Measurements from ENCODE around the gene SLC35A2.

Gene SLC35A2

DNA sequence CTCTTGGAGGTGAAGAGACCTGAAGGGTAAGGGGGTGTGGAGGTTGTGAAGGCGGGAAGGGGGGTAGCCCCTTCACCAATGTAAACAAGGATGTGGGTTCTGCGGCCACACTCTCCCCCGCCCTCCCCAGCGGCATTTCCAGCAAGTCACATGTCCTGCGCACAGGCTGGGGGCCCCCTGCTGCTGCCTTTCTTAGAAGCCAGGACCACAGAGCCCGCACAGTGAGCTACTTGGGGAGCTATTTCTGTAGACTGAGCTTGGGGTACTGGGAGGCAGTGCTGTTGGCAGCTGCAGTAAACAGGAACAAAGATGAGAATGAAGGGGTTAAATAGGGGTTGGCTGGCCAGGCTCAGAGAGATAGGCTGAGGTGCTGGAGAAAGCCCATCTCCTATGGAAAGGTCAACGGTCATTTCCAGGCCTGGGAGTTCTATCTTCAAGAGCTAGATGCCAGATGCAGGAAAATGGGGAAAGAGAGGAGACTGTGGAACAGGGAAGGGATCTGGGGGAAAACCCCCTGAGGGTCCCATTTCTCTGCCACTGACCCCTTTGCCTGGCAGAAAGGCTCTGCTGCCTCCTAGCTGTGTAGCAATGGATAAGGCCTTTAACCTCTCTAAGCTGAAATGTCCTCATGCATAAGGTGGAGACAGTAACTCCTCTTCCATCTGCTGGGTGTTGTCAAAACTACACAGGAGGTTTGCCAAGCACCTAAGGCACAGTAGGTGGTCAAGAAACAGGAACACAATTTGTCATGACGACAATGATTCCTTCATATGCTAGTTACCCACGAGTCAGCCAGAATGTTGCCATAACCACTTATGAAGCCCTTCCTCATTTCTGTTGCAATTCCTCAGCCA is 25.8 kb upstream of the SLC35A2 start:
- Mint-ChIP-seq H3K4me1 (ENCODE audit: low read depth) (peaks cover 88% of the 10 kb centered on the region), H3K27ac (peak overlapping the region; percentile 94), H3K36me3 (ENCODE audit: low read depth) (peaks cover 84% of the 10 kb centered on the region), H3K27me3 (no peaks in the 10 kb centered on the region), H3K9me3 (peaks cover 3% of the 10 kb centered on the region), H3K4me3 (peak overlapping the region; percentile 72)
- peak; percentile 93 for DNase-seq

GRCh38 chrX:48936429-48937053 is 25.1 kb upstream of the SLC35A2 start:
- peaks cover 78% of the 10 kb centered on the region for H3K36me3 Mint-ChIP-seq (ENCODE audit: low read depth)
- H3K9me3 Mint-ChIP-seq, result peaks cover 3% of the 10 kb centered on the region
- no peaks in the 10 kb centered on the region for H3K27me3 Mint-ChIP-seq
- peak overlapping the region; percentile 72 for H3K4me3 Mint-ChIP-seq
- peaks cover 80% of the 10 kb centered on the region for H3K4me1 Mint-ChIP-seq (ENCODE audit: low read depth)
- H3K27ac Mint-ChIP-seq, result peak overlapping the region; percentile 94
- no peak for DNase-seq

GRCh38 chrX:48935301-48935670 is 23.8 kb upstream of the SLC35A2 start:
- Mint-ChIP-seq H3K27ac (peak overlapping the region; percentile 94), H3K36me3 (ENCODE audit: low read depth) (peaks cover 78% of the 10 kb centered on the region), H3K4me1 (ENCODE audit: low read depth) (peaks cover 74% of the 10 kb centered on the region), H3K9me3 (peaks cover 3% of the 10 kb centered on the region), H3K4me3 (peak overlapping the region; percentile 44), H3K27me3 (no peaks in the 10 kb centered on the region)
- no peak for DNase-seq

- Mint-ChIP-seq H3K27ac (peak overlapping the region; percentile 94), H3K36me3 (ENCODE audit: low read depth) (peaks cover 75% of the 10 kb centered on the region), H3K27me3 (no peaks in the 10 kb centered on the region), H3K4me1 (ENCODE audit: low read depth) (peaks cover 71% of the 10 kb centered on the region), H3K9me3 (peaks cover 3% of the 10 kb centered on the region), H3K4me3 (peak overlapping the region; percentile 44)
- peak; percentile 49 for DNase-seq
Measured at GRCh38 chrX:48934581-48935300, 23.3 kb upstream of the SLC35A2 start.

- no peaks in the 10 kb centered on the region for H3K27me3 Mint-ChIP-seq
- peak overlapping the region; percentile 60 for H3K4me3 Mint-ChIP-seq
- H3K36me3 Mint-ChIP-seq (ENCODE audit: low read depth), result peaks cover 73% of the 10 kb centered on the region
- H3K9me3 Mint-ChIP-seq, result peaks cover 3% of the 10 kb centered on the region
- H3K4me1 Mint-ChIP-seq (ENCODE audit: low read depth), result peaks cover 61% of the 10 kb centered on the region
- H3K27ac Mint-ChIP-seq, result peak overlapping the region; percentile 94
- peak; percentile 50 for DNase-seq
Measured at GRCh38 chrX:48933757-48934156, 22.3 kb upstream of the SLC35A2 start.

DNA sequence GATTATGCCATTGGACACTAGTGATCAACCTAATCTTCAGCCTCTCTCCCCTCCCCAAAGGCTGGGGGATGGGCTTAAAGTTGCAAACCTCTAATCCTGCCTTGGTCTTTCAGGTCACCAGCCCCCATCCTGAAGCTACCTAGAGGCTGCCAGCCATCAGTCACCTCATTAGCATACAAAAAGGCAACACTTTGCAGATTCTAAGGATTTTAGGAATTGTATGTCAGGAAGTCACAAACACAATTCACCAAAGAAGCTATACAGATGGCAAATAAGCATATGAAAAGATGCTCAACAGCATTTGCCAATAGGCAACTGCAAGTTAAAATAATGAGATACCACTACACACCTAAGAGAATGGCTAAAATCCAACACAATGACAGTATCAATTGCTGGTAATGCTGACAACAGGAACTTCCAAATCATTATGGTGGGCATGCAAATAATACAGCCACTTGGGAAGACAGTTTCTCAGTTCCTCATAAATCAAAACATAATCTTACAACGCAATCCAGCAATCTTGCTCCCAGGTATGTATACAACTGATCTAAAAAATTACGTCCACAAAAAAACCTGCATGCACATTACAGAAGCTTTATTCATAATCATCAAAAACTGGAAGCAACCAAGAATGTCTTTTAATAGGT is 16.4 kb upstream of the SLC35A2 start:
- Mint-ChIP-seq H3K4me3 (no peak overlapping the region), H3K4me1 (ENCODE audit: low read depth) (peaks cover 38% of the 10 kb centered on the region), H3K9me3 (no peaks in the 10 kb centered on the region), H3K27me3 (peaks cover 6% of the 10 kb centered on the region), H3K36me3 (ENCODE audit: low read depth) (peaks cover 73% of the 10 kb centered on the region), H3K27ac (no peak overlapping the region)
- DNase-seq, result no peak

GRCh38 chrX:48927123-48927522 is 15.7 kb upstream of the SLC35A2 start:
- Mint-ChIP-seq H3K27me3 (peaks cover 6% of the 10 kb centered on the region), H3K36me3 (ENCODE audit: low read depth) (peaks cover 74% of the 10 kb centered on the region), H3K9me3 (no peaks in the 10 kb centered on the region), H3K4me3 (no peak overlapping the region), H3K4me1 (ENCODE audit: low read depth) (peaks cover 42% of the 10 kb centered on the region), H3K27ac (peak overlapping the region; percentile 44)
- DNase-seq, result no peak

DNA sequence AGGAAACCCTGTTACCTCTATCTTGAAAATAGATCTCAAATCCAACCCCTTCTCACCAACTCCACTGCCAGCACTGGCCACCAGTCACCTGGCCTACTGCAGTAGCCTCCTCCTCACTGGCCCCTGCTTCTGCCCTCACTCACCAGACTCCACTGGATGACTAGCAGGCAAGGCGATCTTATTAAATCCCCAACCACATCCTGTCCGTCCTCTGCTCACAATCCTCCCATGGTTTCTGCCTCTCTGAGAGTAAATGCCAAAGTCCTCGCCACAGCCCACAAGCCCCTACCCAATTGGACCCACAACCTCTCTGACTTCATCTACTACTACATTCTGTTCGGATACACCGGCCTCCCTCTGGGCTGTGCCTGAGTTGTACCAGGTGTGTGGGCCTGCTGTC is 12.8 kb upstream of the SLC35A2 start:
- Mint-ChIP-seq H3K27ac (peak overlapping the region; percentile 75), H3K9me3 (no peaks in the 10 kb centered on the region), H3K36me3 (ENCODE audit: low read depth) (peaks cover 79% of the 10 kb centered on the region), H3K4me1 (ENCODE audit: low read depth) (peaks cover 63% of the 10 kb centered on the region), H3K27me3 (peaks cover 12% of the 10 kb centered on the region), H3K4me3 (no peak overlapping the region)
- DNase-seq, result no peak

- peak overlapping the region; percentile 75 for H3K27ac Mint-ChIP-seq
- H3K36me3 Mint-ChIP-seq (ENCODE audit: low read depth), result peaks cover 81% of the 10 kb centered on the region
- H3K4me1 Mint-ChIP-seq (ENCODE audit: low read depth), result peaks cover 65% of the 10 kb centered on the region
- H3K27me3 Mint-ChIP-seq, result peaks cover 12% of the 10 kb centered on the region
- H3K4me3 Mint-ChIP-seq, result no peak overlapping the region
- no peak for DNase-seq
- H3K9me3 Mint-ChIP-seq, result no peaks in the 10 kb centered on the region
Measured at GRCh38 chrX:48923771-48924170, 12.3 kb upstream of the SLC35A2 start.

DNA sequence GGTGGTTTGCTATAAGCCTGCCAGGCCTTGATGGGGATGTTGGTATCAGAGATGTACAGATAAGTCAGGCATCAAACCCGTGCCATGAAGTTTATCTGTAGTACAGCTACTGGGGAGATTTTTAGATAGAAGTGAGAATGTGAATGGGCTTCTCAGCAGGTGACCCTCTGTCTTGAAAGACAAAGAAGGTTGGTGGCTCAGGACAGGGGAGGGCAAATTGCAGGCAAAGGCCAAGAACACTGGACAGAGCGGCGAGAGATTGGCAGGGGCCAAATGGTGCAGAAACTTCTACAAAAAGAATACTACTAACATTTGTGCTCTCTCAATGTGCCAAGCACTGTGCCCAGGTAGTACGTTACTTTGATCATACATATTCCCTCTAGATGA is 9.3 kb upstream of the SLC35A2 start:
- DNase-seq, result no peak
- no peaks in the 10 kb centered on the region for H3K9me3 Mint-ChIP-seq
- peak overlapping the region; percentile 92 for H3K27ac Mint-ChIP-seq
- H3K36me3 Mint-ChIP-seq (ENCODE audit: low read depth), result peaks cover 83% of the 10 kb centered on the region
- peaks cover 21% of the 10 kb centered on the region for H3K27me3 Mint-ChIP-seq
- H3K4me1 Mint-ChIP-seq (ENCODE audit: low read depth), result peaks cover 59% of the 10 kb centered on the region
- peak overlapping the region; percentile 88 for H3K4me3 Mint-ChIP-seq

DNA sequence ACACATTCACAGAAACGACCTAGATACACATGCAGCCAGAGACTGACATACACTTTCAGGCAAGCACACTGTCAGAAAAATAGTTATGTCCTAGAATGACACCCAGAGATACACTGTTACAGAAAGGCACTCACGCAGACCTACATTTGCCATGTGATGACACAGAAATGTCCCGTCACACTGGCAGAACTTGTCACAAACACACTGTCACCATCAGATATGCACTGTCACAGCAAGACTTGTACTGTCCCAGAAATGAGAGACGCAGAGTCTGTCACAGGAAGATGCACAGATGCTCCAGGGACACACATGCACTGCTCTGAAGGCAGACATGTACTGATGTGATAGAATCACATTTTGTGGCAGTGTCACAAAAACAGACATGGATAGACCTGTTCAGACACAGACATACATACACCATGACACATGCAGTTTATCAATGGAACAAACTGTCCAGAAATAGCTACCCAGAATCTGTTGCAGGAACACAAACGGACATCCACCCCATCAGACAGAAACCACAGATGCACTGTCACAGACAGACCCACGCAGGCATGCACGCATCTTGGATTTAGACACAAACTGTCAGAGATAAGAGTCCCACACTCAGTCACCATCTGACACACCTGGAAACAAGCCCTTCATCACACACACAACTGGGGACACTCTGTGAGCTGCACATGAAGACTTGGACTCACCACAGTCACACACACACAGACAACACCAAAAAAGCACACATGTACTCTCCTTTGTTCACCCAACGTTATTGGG is 8.7 kb upstream of the SLC35A2 start:
- H3K9me3 Mint-ChIP-seq, result no peaks in the 10 kb centered on the region
- peaks cover 83% of the 10 kb centered on the region for H3K36me3 Mint-ChIP-seq (ENCODE audit: low read depth)
- peaks cover 21% of the 10 kb centered on the region for H3K27me3 Mint-ChIP-seq
- peak; percentile 51 for DNase-seq
- peaks cover 56% of the 10 kb centered on the region for H3K4me1 Mint-ChIP-seq (ENCODE audit: low read depth)
- peak overlapping the region; percentile 88 for H3K4me3 Mint-ChIP-seq
- peak overlapping the region; percentile 92 for H3K27ac Mint-ChIP-seq

DNA sequence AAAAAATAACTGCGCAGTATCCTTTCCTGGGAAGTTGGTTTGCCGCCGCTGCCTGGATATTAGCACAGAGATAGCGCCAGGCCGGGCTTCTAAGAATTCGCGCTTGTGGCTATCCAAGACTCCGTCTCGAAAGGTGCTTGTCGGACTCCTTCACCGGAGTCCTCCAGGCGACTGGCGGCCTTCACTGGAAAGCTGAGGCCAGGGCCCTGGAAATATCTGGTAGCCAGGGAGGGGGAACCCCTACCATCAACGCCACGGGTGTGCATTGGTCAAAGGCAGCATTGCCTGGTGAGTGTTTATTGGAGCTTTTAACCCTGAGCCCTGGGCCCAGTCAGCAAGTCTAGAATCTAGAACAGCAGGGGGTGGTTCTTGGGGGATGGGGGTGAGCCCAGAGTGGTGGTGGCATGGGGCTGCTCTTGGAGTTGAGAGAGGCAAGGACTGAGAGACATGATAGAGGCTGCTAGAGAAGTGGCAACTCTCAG is 8.0 kb upstream of the SLC35A2 start:
- Mint-ChIP-seq H3K36me3 (ENCODE audit: low read depth) (peaks cover 88% of the 10 kb centered on the region), H3K27ac (peak overlapping the region; percentile 92), H3K9me3 (no peaks in the 10 kb centered on the region), H3K27me3 (peaks cover 21% of the 10 kb centered on the region), H3K4me3 (peak overlapping the region; percentile 88), H3K4me1 (ENCODE audit: low read depth) (peaks cover 61% of the 10 kb centered on the region)
- DNase-seq, result no peak

GRCh38 chrX:48918643-48919340 is 7.3 kb upstream of the SLC35A2 start, which contains the start of gene PIM2:
TSS of gene PIM2 (minus strand) at chrX:48919024. CDS start at chrX:48918834, 190 bp downstream.
- peak; percentile 88 for DNase-seq
- peaks cover 19% of the 10 kb centered on the region for H3K27me3 Mint-ChIP-seq
- peaks cover 61% of the 10 kb centered on the region for H3K4me1 Mint-ChIP-seq (ENCODE audit: low read depth)
- H3K4me3 Mint-ChIP-seq, result peak within 1 kb of the TSS; percentile 88
- peak within 1 kb of the TSS; percentile 92 for H3K27ac Mint-ChIP-seq
- H3K36me3 Mint-ChIP-seq (ENCODE audit: low read depth), result peaks cover 88% of the 10 kb centered on the region
- no peaks in the 10 kb centered on the region for H3K9me3 Mint-ChIP-seq

All from activated T-cell treated with anti-CD3 and anti-CD28 coated beads, Interleukin-2, amount 50 U/mL, for 24 hours (primary cell).